Motor neuron (in vitro differentiated cells): ENCODE results near the gene MRGPRX4. TPM values are rescaled to one million over a fixed set of nuclear protein-coding genes. Genes with fewer than 3 reads are reported as not detected.
"Not testable (repeated sequence)": the region's sequence is repeated elsewhere in the genome, so short reads cannot be mapped to it uniquely, and the experiment has no call there.

Experiments used
- ATAC-seq, 8 experiments: fragments of 200-7000 bp; cut with Tn5 transposase; replicated peaks in 6 of 8; 2 replicates each; pipeline ENCODE4 v1.8.0; 2021; ENCODE audit warnings: mild to moderate bottlenecking in 8 of 8, moderate library complexity in 8 of 8
- H3K27ac ChIP-seq, 2 donors: fragments of 250-450 bp; sonication (Bioruptor Pico); 2 replicates each; pipeline ENCODE4 v1.9.0; 2021; ENCODE audit warnings: antibody characterized with exemption in 2 of 2, mild to moderate bottlenecking in 2 of 2, moderate library complexity in 1 of 2
- H3K4me1 ChIP-seq, 2 donors: fragments of 250-450 bp; sonication (Bioruptor Pico); replicated peaks in 1 of 2; 2 replicates each; pipeline ENCODE4 v1.6.1; 2021; ENCODE audit warnings: antibody characterized with exemption in 2 of 2, mild to moderate bottlenecking in 2 of 2, moderate library complexity in 1 of 2
- H3K4me3 ChIP-seq, 5 donors: fragments of 250-450 bp; sonication (Bioruptor Pico); 2 replicates each; pipeline ENCODE4 v1.9.0; 2021; ENCODE audit warnings: antibody characterized with exemption in 5 of 5, mild to moderate bottlenecking in 5 of 5, moderate library complexity in 4 of 5
- whole genome bisulfite sequencing, 10 experiments: fragments of 450-650 bp; shearing (Covaris generic); methylation state at CpG; one replicate each; pipeline ENCODE4 v1.0.0; 2022; 5-methylcytosine and 5-hydroxymethylcytosine counted together
- in situ Hi-C, 9 experiments: fragments of 400-800 bp; cut with MboI; loops; one replicate each; pipeline ENCODE4 v1.15.0; 2021; ENCODE audit warnings: low sequenced_read_pairs in 9 of 9, low pct_unique_long_range_greater_than_20kb in 2 of 9; ENCODE audit not compliant: unreplicated experiment in 9 of 9
- total RNA-seq, 8 experiments: library from RNA; unstranded; fragments of 300-600 nt; gene quantifications; 2 replicates each; pipeline versions ENCODE4 v1.2.3 to v1.2.4, GENCODE V29; 2022

MRGPRX4 gene
- under 1 TPM in 1 of 8 experiments, not detected in 7; 0.20 TPM for total RNA-seq

DNA sequence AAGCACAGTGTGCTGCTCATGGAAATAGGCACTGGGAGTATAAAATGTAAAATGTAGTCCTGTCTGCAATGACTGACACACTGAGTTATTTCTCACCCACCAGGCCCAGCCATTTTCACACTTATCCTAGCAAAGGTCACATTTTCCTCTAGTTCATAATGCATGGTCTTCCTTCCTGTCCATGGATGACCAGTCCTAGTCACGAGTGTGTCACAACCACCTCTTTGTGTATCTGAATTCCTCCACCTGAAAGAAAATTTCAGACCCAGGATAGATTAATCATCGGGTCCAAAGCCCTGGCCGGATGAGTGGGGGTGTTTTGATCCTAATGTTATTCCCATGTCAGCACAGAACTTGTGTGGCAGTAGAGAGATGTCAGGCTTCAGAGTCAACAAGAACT, at the start of gene MRGPRX4:
MRGPRX4 (plus strand) TSS at position 172 of the 400 bp plus-strand sequence. CDS start 420 bp downstream, outside the sequence.
- Histone ChIP-seq H3K27ac (no peak within 1 kb of the TSS), H3K4me3 (no peak within 1 kb of the TSS), H3K4me1 (no peaks in the 10 kb centered on the region)
- ATAC-seq, result no peak
- WGBS, 10 experiments, result 38 to 80% (median 55%) methylated on average over 1 to 3 of the region's 3 CpGs; no CpG with 5 or more reads in 2 of the 10 experiments
- in situ Hi-C loops, result no loop called here

DNA sequence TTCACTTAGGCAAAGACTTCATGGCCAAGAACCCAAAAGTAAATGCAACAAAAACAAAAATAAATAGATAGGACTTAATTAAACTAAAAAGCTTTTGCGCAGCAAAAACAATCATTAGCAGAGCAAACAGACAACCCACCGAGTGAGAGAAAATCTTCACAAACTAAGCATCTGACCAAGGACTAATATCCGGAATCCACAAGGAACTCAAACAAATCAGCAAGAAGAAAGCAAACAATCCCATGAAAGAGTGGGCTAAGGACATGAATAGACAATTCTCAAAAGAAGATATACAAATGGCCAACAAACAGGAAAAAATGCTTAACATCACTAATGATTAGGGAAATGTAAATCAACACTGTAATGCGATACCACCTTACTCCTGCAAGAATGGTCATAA, 41.5 kb upstream of the MRGPRX4 start:
- WGBS, 10 experiments, result 62 to 90% (median 86%) methylated on average over 2 to 4 of the region's 4 CpGs
- not testable (repeated sequence) for H3K27ac ChIP-seq

DNA sequence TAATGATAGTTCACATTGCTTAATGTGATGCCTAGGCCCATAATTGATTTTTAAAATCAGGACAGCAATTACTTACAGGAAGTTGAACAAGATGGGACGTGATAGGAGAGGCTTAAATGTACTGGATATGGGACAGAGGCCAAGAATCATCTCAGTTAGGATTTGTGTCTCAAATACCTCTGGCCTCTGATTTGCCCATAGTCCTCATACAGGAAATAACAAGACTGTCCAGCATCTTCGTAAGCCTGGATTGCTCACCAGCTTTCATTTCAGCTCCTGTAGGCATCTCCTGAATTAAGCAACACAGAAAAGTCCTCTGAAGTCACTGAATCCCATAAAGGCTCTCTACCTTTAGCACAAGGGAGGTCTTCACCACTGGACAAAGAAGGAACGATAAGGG, 40.3 kb upstream of the MRGPRX4 start, which contains the start of gene MRGPRX3:
MRGPRX3 (plus strand) TSS at position 231 of the 400 bp plus-strand sequence. CDS start 4,632 bp downstream, outside the sequence.
- no peaks in the 10 kb centered on the region for H3K4me1 ChIP-seq
- in situ Hi-C loops, result no loop called here
- no peak for ATAC-seq
- H3K4me3 ChIP-seq, result no peak within 1 kb of the TSS
- H3K27ac ChIP-seq, result no peak within 1 kb of the TSS
- WGBS, 10 experiments, result 20 to 100% (median 58%) methylated on average over 1 to 3 of the region's 3 CpGs; no CpG with 5 or more reads in 3 of the 10 experiments

More for the DNA sequence above, 41.5 kb upstream of the MRGPRX4 start:
- in situ Hi-C loops, H3K4me1 ChIP-seq, ATAC-seq, H3K4me3 ChIP-seq: not testable (repeated sequence)

DNA sequence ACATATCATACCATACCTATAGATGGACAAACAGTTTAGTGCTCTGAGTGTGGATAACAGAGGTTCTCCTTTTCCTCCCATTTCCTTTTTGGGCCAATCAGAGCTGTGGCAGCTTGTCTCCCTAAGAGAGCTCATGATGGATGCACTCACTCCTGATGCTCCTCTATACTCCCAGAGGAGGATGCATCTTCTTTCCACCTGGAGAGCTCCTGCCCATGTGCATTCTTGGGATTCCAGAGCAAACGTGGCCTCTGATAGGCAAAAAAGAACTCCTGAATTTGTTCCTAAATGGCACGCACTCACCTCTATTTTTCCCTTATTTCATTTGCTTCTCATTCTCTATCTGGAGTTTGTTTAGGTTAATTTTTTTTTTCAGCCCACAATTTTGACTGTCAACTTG, 37.3 kb upstream of the MRGPRX4 start:
- no peaks in the 10 kb centered on the region for H3K4me1 ChIP-seq
- H3K27ac ChIP-seq, result no peak overlapping the region
- H3K4me3 ChIP-seq, result no peak overlapping the region
- 0 to 60% (median 6%) methylated on average over 1 to 2 of the region's 2 CpGs; no CpG with 5 or more reads in 1 of the 10 experiments for WGBS, 10 experiments
- ATAC-seq, result no peak
- in situ Hi-C loops, result no loop called here

DNA sequence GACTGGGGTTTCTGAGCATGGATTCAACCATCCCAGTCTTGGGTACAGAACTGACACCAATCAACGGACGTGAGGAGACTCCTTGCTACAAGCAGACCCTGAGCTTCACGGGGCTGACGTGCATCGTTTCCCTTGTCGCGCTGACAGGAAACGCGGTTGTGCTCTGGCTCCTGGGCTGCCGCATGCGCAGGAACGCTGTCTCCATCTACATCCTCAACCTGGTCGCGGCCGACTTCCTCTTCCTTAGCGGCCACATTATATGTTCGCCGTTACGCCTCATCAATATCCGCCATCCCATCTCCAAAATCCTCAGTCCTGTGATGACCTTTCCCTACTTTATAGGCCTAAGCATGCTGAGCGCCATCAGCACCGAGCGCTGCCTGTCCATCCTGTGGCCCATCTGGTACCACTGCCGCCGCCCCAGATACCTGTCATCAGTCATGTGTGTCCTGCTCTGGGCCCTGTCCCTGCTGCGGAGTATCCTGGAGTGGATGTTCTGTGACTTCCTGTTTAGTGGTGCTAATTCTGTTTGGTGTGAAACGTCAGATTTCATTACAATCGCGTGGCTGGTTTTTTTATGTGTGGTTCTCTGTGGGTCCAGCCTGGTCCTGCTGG, 35.3 kb upstream of the MRGPRX4 start:
- H3K27ac ChIP-seq, result no peak overlapping the region
- no peak for ATAC-seq
- in situ Hi-C loops, result no loop called here
- 63 to 97% (median 85%) methylated on average over 1 to 24 of the region's 29 CpGs for WGBS, 10 experiments
- no peaks in the 10 kb centered on the region for H3K4me1 ChIP-seq
- no peak overlapping the region for H3K4me3 ChIP-seq

DNA sequence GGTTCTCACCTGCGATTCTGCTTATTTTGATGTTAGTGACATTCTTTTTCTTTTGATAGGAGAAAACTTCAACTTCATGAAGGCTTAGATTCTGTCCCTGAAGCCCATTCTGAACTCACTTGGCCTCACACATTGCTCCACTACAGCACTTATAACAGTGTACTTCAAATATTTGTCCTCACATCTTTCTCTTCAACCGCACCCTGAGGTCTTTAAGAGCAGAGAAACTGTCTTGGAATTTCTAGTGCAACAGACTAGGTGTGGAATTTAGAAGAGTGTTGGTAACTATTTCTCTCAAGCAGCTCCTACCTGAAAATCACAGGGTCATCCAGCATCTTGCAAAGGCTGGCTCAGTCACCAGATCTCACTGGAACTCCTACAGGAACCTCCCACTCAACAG, 32.5 kb upstream of the MRGPRX4 start:
- in situ Hi-C loops, result no loop called here
- ATAC-seq, result no peak
- Histone ChIP-seq H3K4me3 (no peak overlapping the region), H3K27ac (no peak overlapping the region), H3K4me1 (no peaks in the 10 kb centered on the region)
- 14 to 100% (median 79%) methylated on average over 1 to 2 of the region's 2 CpGs; no CpG with 5 or more reads in 2 of the 10 experiments for WGBS, 10 experiments

DNA sequence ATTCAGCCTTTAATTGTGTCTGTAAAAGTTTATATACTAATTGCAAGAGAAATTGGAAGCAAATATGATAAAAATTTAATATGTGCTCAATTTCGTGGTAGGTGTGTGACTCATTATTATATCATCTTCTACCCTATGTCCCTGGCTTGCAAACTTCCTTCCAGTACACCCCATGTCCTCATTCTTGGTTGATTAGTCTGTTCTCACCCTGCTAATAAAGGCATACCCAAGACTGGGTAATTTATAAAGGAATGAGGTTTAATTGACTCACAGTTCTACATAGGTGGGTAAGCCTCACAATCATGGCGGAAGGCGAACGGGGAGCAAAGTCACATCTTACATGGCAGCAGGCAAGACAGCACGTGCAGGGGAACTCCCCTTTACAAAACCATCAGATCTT, 28.4 kb upstream of the MRGPRX4 start:
- in situ Hi-C loops, result no loop called here
- ATAC-seq, result no peak

DNA sequence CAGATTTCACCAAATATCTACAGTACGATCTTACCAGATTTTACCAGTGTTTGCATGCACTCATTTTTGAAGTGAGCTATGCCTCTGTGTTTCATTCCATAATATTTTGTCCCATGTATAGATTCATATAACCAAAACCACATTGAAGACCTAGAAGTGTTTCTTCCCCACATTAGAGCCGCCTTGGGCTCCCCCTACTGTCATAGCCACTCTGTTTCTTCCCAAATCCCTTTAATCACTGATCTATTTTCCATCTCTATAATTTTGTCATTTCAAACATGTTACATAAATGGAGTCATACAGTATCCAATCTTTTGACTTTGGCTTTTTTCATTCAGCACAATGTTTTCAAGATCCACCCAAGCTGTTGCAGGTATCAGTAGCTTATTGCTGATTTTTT, 27.6 kb upstream of the MRGPRX4 start:
- in situ Hi-C loops, result no loop called here
- Histone ChIP-seq H3K27ac (no peak overlapping the region), H3K4me1 (no peaks in the 10 kb centered on the region), H3K4me3 (no peak overlapping the region)
- WGBS, 10 experiments, result 0 to 86% (median 43%) methylated on average over 1 to 2 of the region's 2 CpGs
- ATAC-seq, result no peak

More for the DNA sequence above, 28.4 kb upstream of the MRGPRX4 start:
- H3K4me1 ChIP-seq, result no peaks in the 10 kb centered on the region
- no peak overlapping the region for H3K27ac ChIP-seq
- WGBS, 10 experiments, result 0 to 81% (median 52%) methylated on average over 1 to 5 of the region's 5 CpGs; no CpG with 5 or more reads in 3 of the 10 experiments
- no peak overlapping the region for H3K4me3 ChIP-seq

DNA sequence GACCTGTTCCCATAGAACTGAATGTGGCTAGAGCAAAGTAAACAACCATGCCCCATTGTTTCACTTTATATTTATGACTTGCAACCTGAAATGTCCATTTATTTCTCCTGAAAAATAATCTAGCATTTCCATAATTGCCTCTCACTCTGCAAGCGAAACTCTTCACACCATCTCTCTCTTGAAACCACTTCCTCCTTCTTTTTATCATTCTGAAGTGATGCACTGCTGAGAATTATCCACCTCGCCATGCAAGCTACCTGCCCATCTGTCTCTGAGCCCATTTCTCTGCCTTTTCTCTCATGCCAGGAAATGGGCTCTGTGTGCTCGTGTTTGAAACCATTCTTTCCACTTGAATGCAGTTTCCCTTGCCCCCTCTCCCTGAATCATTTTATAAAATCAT, 26.8 kb upstream of the MRGPRX4 start:
- no peak for ATAC-seq
- Histone ChIP-seq H3K4me3 (no peak overlapping the region), H3K27ac (no peak overlapping the region), H3K4me1 (no peaks in the 10 kb centered on the region)
- in situ Hi-C loops, result no loop called here
- 3 to 80% (median 44%) methylated on average over 1 to 3 of the region's 3 CpGs for WGBS, 10 experiments

DNA sequence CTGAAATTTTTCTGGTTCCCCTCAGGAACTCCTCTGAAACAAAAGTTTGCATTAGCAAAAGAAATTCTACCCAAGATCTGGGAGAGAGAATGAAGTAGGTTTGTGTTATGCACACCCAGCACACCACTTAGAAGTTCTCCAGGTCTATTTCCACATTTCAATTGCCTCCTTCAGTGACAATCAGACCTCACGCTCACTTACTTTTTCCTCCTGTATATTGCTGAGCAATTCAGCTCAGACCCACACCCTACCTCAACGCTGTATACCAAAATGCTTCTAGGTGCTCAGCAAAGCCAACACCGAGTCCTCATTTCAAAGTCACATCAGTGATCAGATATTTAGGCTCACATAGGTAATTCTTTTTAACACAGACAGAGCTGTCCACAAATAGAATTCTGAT, 21.1 kb upstream of the MRGPRX4 start:
- in situ Hi-C loops, result no loop called here
- Histone ChIP-seq H3K4me1 (no peaks in the 10 kb centered on the region), H3K4me3 (no peak overlapping the region), H3K27ac (no peak overlapping the region)
- no peak for ATAC-seq
- 34 to 78% (median 57%) methylated on average over 1 to 3 of the region's 3 CpGs; no CpG with 5 or more reads in 1 of the 10 experiments for WGBS, 10 experiments

DNA sequence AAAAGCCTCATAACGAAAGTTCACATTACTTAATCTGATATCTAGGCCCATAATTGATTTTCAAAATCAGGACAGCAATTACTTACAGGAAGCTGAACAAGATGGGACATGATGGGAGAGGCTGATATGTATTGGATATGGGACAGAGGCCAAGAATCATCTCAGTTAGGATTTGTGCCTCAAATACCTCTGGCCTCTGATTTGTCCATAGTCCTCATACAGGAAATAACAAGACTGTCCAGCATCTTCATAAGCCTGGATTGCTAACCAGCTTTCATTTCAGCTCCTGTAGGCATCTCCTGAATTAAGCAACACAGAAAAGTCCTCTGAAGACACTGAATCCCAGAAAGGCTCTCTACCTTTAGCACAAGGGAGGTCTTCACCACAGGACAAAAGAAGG, 4.3 kb upstream of the MRGPRX4 start:
- no peak overlapping the region for H3K4me3 ChIP-seq
- WGBS, 10 experiments, result 0 to 55% (median 17%) methylated on average over 1 of the region's 1 CpG; no CpG with 5 or more reads in 1 of the 10 experiments
- no peak overlapping the region for H3K27ac ChIP-seq
- ATAC-seq, result no peak
- in situ Hi-C loops, result no loop called here
- no peaks in the 10 kb centered on the region for H3K4me1 ChIP-seq

DNA sequence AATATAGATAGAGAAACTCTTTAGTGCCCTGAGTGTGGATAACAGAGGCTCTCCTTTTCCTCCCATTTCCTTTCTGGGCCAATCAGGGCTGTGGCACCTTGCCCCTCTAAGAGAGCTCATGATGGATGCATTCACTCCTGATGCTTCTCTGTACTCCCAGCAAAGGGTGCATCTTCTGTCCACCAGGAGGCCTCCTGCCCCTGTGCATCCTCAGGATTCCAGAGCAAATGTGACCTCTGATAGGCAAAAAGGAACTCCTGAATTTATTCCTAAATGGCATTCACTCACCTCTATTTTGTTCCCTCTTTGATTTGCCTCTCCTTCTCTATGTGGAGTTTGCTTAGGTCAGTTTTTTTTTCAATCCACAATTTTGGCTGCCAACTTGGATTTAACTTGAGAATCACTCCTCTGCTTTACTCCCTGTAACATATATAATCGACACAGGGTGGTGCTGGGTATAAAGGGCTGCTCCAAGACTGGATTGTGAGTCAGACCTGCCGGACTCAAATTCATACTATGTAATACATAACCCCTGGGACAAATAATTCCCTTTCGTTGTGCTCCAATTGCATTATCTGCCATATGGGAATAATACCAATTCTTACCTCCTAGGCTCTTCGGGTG, 1.1 kb upstream of the MRGPRX4 start:
- in situ Hi-C loops, result no loop called here
- ATAC-seq, result peak in 3 of 8 experiments; percentile 84 to 97 (median 86)
- Histone ChIP-seq H3K4me3 (no peak overlapping the region), H3K27ac (no peak overlapping the region), H3K4me1 (no peaks in the 10 kb centered on the region)
- 0 to 83% (median 67%) methylated on average over 1 to 4 of the region's 4 CpGs; no CpG with 5 or more reads in 2 of the 10 experiments for WGBS, 10 experiments

DNA sequence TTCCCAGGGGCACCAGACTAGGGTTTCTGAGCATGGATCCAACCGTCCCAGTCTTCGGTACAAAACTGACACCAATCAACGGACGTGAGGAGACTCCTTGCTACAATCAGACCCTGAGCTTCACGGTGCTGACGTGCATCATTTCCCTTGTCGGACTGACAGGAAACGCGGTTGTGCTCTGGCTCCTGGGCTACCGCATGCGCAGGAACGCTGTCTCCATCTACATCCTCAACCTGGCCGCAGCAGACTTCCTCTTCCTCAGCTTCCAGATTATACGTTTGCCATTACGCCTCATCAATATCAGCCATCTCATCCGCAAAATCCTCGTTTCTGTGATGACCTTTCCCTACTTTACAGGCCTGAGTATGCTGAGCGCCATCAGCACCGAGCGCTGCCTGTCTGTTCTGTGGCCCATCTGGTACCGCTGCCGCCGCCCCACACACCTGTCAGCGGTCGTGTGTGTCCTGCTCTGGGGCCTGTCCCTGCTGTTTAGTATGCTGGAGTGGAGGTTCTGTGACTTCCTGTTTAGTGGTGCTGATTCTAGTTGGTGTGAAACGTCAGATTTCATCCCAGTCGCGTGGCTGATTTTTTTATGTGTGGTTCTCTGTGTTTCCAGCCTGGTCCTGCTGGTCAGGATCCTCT, 709 bp downstream of the MRGPRX4 start:
- in situ Hi-C loops, result no loop called here
- H3K4me3 ChIP-seq, result no peak overlapping the region
- H3K27ac ChIP-seq, result no peak overlapping the region
- H3K4me1 ChIP-seq, result no peaks in the 10 kb centered on the region
- WGBS, 10 experiments, result 40 to 90% (median 84%) methylated on average over 1 to 12 of the region's 28 CpGs; no CpG with 5 or more reads in 2 of the 10 experiments
- no peak for ATAC-seq
